Midbrain (tissue), 1 donor: ENCODE measurements around the gene PCDHB3.
"Not testable (repeated sequence)": the region's sequence is repeated elsewhere in the genome, so short reads cannot be mapped to it uniquely, and the experiment has no call there.

Experiments used
- DNase-seq: peaks from one replicate; lab custom pipeline; 2025; lab: John Stamatoyannopoulos, UW

Gene PCDHB3

GRCh38 chr5:141135718-141136266 is 35.5 kb downstream of the PCDHB3 start:
- no peak for DNase-seq

DNA sequence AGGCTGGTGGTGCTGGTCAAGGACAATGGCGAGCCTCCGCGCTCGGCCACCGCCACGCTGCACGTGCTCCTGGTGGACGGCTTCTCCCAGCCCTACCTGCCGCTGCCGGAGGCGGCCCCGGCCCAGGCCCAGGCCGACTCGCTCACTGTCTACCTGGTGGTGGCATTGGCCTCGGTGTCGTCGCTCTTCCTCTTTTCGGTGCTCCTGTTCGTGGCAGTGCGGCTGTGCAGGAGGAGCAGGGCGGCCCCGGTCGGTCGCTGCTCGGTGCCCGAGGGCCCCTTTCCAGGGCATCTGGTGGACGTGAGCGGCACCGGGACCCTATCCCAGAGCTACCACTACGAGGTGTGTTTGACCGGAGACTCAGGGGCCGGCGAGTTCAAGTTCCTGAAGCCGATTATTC is 37.1 kb downstream of the PCDHB3 start:
- DNase-seq: not testable (repeated sequence)

DNA sequence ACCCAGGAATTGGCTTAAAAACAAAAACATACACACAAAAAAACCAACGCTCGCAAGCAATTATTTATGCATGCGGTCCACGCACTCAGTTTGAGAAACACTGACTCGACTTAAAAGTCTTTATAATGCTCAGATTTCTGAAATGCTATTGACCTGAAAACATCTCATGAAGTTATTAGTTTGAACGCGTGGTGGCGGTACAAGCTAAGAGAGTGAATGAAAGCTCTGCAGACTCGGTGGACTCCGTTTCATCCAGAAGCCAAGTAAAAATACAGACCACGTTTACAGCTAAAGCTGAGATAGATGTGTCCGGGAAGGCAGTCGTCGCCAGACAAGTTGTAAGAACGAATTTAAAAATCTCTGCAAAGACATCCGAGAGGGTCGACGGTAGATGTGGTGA is 49.5 kb downstream of the PCDHB3 start, which contains the start of gene PCDHB6:
Gene PCDHB6, plus strand, starts transcription at position 246 of the 400 bp plus-strand sequence. CDS start 201 bp downstream, outside the sequence.
- no peak for DNase-seq

DNA sequence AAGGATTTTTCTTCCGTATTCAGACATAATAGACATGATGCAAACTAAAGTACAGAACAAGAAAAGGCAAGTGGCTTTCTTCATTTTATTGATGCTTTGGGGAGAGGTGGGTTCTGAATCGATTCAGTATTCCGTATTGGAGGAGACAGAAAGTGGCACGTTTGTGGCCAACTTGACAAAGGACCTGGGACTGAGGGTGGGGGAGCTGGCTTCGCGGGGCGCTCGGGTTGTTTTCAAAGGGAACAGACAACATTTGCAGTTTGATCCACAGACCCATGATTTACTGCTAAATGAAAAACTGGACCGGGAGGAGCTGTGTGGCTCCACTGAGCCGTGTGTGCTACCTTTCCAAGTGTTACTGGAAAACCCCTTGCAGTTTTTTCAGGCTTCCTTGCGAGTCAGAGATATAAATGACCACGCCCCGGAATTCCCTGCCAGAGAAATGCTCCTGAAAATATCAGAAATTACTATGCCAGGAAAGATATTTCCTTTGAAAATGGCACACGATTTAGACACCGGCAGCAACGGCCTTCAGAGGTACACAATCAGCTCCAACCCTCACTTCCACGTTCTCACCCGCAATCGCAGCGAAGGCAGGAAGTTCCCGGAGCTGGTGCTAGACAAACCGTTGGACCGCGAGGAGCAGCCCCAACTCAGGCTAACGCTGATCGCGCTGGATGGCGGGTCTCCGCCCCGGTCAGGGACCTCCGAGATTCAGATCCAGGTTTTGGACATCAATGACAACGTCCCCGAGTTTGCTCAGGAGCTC is 50.1 kb downstream of the PCDHB3 start:
- DNase-seq: no peak

DNA sequence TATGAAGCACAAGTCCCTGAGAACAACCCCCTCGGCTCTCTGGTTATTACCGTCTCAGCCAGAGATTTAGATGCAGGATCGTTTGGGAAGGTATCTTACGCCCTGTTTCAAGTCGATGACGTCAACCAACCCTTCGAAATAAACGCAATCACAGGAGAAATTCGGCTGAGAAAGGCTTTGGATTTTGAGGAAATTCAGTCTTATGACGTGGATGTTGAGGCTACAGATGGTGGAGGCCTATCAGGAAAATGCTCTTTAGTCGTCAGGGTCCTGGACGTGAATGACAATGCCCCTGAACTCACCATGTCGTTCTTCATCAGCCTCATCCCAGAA is 50.7 kb downstream of the PCDHB3 start:
- DNase-seq: no peak

GRCh38 chr5:141151632-141152031 is 51.4 kb downstream of the PCDHB3 start:
- DNase-seq: not testable (repeated sequence)

DNA sequence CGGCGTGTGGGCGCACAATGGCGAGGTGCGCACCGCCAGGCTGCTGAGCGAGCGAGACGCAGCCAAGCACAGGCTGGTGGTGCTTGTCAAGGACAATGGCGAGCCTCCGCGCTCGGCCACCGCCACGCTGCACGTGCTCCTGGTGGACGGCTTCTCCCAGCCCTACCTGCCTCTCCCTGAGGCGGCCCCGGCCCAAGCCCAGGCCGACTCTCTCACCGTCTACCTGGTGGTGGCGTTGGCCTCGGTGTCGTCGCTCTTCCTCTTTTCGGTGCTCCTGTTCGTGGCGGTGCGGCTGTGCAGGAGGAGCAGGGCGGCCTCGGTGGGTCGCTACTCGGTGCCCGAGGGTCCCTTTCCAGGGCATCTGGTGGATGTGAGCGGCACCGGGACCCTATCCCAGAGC is 51.8 kb downstream of the PCDHB3 start:
- DNase-seq: not testable (repeated sequence)
